Measurements from ENCODE around the gene ATP2A3.

The ATP2A3 gene

DNA sequence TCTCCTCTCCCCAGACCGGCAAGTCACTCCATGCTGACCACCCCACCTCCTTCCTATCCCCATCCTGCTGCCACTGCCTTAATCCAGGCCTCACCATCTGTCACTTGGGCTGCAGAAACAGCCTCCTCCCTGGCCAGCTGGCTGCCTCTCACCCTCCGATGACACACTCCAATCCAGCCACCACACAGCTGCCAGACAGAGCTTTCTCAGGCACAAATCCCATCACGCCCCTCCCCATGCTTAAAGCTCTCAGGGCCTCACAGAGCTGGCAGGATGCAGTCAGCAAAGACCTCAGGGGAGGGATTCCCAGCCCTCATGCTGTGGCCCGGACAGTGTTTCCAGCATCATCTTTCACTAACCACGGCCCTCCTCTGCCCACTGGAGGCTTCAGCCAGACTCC is 85.1 kb downstream of the ATP2A3 start:
- Histone ChIP-seq H3K36me3 (ENCODE audit: control insufficient read depth, low read depth, low read length) (no peaks in the 10 kb centered on the region), H3K27me3 (ENCODE audit: control insufficient read depth, insufficient read depth, low read length) (no peaks in the 10 kb centered on the region), H3K4me3 (ENCODE audit: low read length) (no peak overlapping the region), H3K4me1 (ENCODE audit: control insufficient read depth, low read depth, low read length) (no peaks in the 10 kb centered on the region), H3K9ac (ENCODE audit: low read length) (no peak overlapping the region), H3K9me3 (ENCODE audit: control insufficient read depth, low read depth, low read length) (no peaks in the 10 kb centered on the region), H3K27ac (ENCODE audit: low read length) (no peak overlapping the region)

DNA sequence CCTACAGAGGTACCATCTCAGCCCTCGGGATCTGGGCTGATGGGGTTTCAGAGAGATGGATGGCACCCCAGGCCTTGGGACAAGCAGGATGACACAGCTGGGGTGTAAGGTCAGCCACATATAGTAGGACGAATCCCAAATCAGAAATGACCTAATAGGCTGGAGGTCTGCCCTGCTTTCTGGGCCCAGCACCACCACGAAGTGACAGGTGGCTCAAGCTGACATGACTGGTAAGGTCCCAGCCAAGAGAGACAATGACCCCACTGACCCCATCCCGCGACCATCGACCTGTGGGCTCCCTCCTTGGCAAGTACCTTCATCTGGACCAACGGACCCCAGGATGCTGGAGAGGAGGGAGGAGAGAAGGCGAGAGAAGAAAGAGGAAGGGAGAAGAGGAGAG is 87.0 kb downstream of the ATP2A3 start:
- H3K27me3 ChIP-seq (ENCODE audit: control insufficient read depth, insufficient read depth, low read length): no peaks in the 10 kb centered on the region
- H3K4me1 ChIP-seq (ENCODE audit: control insufficient read depth, low read depth, low read length): no peaks in the 10 kb centered on the region
- H3K9ac ChIP-seq (ENCODE audit: low read length): no peak overlapping the region
- no peaks in the 10 kb centered on the region for H3K9me3 ChIP-seq (ENCODE audit: control insufficient read depth, low read depth, low read length)
- H3K4me3 ChIP-seq (ENCODE audit: low read length): no peak overlapping the region
- no peaks in the 10 kb centered on the region for H3K36me3 ChIP-seq (ENCODE audit: control insufficient read depth, low read depth, low read length)
- no peak overlapping the region for H3K27ac ChIP-seq (ENCODE audit: low read length)

DNA sequence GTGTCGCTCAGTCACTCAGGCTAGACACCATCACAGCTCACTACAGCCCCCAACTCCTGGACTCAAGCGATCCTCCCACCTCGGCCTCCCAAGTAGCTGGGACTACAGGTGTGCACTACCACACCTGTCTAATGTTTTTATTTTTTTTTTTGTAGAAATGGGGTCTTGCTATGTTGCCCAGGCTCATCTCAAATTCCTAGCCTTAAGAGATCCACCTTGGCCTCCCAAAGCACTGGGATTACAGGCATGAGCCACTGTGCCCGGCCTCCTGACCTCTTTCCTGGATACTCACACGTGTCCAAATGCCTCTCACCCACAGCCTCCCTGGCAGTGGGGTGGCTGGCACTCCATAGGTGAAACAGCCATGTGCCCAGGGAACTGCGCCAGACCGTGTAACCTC is 88.9 kb downstream of the ATP2A3 start:
- Histone ChIP-seq H3K27me3 (ENCODE audit: control insufficient read depth, insufficient read depth, low read length) (no peaks in the 10 kb centered on the region), H3K4me1 (ENCODE audit: control insufficient read depth, low read depth, low read length) (no peaks in the 10 kb centered on the region), H3K9me3 (ENCODE audit: control insufficient read depth, low read depth, low read length) (no peaks in the 10 kb centered on the region)

More for the DNA sequence above, 88.9 kb downstream of the ATP2A3 start:
- Histone ChIP-seq H3K36me3 (ENCODE audit: control insufficient read depth, low read depth, low read length) (no peaks in the 10 kb centered on the region), H3K4me3 (ENCODE audit: low read length) (no peak overlapping the region), H3K27ac (ENCODE audit: low read length) (no peak overlapping the region), H3K9ac (ENCODE audit: low read length) (no peak overlapping the region)
